OCI-LY3 (cell line): ENCODE results near the gene HSD17B12.

Source experiments
- H2AFZ ChIP-seq: fragments of 200-600, 300-600 bp; shearing (Covaris generic); 2 replicates; pipeline ENCODE4 v1.6.0; 2014; ENCODE audit warnings: antibody characterized with exemption, low read depth, low read length
- H3K27ac ChIP-seq: fragments of 200-600, 300-600 bp; sonication (generic); 2 replicates; pipeline ENCODE4 v1.5.1; 2014; ENCODE audit warnings: mild to moderate bottlenecking, low read length, moderate library complexity, mixed read lengths
- H3K27me3 ChIP-seq: fragments of 200-600, 300-600 bp; sonication (generic); 2 replicates; pipeline ENCODE4 v1.6.1; 2014; ENCODE audit warnings: low read depth, low read length, mixed read lengths
- H3K36me3 ChIP-seq: fragments of 200-600, 300-600 bp; sonication (generic); replicated peaks from 2 replicates; pipeline ENCODE3; 2014; ENCODE audit warnings: low read depth, low read length, mixed read lengths
- H3K4me1 ChIP-seq: fragments of 300-600, 200-600 bp; sonication (generic); 2 replicates; pipeline ENCODE4 v1.6.1; 2014; ENCODE audit warnings: low read length, mixed read lengths
- H3K4me2 ChIP-seq: fragments of 200-600, 300-600 bp; sonication (generic); 2 replicates; pipeline ENCODE4 v1.6.1; 2014; ENCODE audit warnings: low read length, mixed read lengths
- H3K4me3 ChIP-seq: fragments of 300-600, 200-600 bp; sonication (generic); 2 replicates; pipeline ENCODE4 v1.5.1; 2014; ENCODE audit warnings: antibody characterized with exemption, mild to moderate bottlenecking, low read length, moderate library complexity
- H3K79me2 ChIP-seq: fragments of 300-600, 200-600 bp; shearing (Covaris generic); 2 replicates; pipeline ENCODE4 v1.6.1; 2014; ENCODE audit warnings: mild to moderate bottlenecking, low read length, mixed read lengths
- H3K9ac ChIP-seq: fragments of 300-600, 200-600 bp; shearing (Covaris generic); 2 replicates; pipeline ENCODE4 v1.6.0; 2014; ENCODE audit warnings: mild to moderate bottlenecking, low read length, moderate library complexity
- H3K9me3 ChIP-seq: fragments of 200-600, 300-600 bp; shearing (Covaris generic); 2 replicates; pipeline ENCODE4 v1.6.1; 2014; ENCODE audit warnings: low read length, mixed read lengths; ENCODE audit not compliant: insufficient read depth
- H4K20me1 ChIP-seq: fragments of 200-600, 300-600 bp; sonication (generic); 2 replicates; pipeline ENCODE4 v1.6.1; 2016; ENCODE audit warnings: low read length, mixed read lengths; ENCODE audit not compliant: insufficient read depth
- CTCF ChIP-seq: fragments of 200-600, 300-600 bp; sonication (generic); IDR thresholded peaks from 2 replicates; pipeline ENCODE4 v1.5.1; 2014; ENCODE audit warnings: antibody characterized with exemption, low read length, low read depth
- EZH2phosphoT487 ChIP-seq: fragments of 200-600 bp; shearing (Covaris generic); IDR thresholded peaks from 2 replicates; pipeline ENCODE4 v1.6.1; 2018; ENCODE audit warnings: antibody characterized with exemption, mixed run types, low read depth

The HSD17B12 gene

GRCh38 chr11:43797337-43797736, 116.8 kb downstream of the HSD17B12 start:
- H3K36me3 ChIP-seq, result peaks cover 44% of the 10 kb centered on the region
- peaks cover 9% of the 10 kb centered on the region; the same call in 1 of the 2 replicates for H3K79me2 ChIP-seq
- peak overlapping the region; percentile 37; the same call in 1 of the 2 replicates for H3K9ac ChIP-seq
- no peak for TF ChIP-seq CTCF
- no peak for TF ChIP-seq EZH2phosphoT487
- H3K4me3 ChIP-seq, result peak overlapping the region; percentile 53
- H3K27me3 ChIP-seq, result no peaks in the 10 kb centered on the region
- H3K27ac ChIP-seq, result peak overlapping the region; percentile 86
- peaks cover 49% of the 10 kb centered on the region for H3K4me1 ChIP-seq
- peaks cover 17% of the 10 kb centered on the region for H4K20me1 ChIP-seq
- peak overlapping the region; percentile 61 for H3K4me2 ChIP-seq
- no peaks in the 10 kb centered on the region for H3K9me3 ChIP-seq
- no peak overlapping the region for H2AFZ ChIP-seq

DNA sequence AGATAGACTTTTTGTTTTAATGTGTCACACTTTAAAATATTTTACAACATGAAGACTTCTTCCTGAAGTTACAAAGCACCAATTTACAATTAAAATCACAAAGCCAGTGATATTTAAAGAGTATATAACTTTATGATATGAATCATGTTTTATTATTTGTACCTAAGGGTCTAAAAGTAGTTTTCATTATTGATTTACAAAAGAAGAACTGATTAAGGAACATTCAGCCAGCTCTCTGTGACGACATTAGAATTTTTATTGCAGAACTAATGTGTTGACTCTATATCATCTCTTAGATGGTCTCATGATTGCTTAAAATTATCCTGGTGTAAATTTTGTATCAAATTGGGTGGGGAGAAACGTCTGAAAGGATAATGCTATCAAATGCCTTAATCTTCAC, 117.3 kb downstream of the HSD17B12 start:
- Histone ChIP-seq H3K27ac (peak overlapping the region; percentile 86), H3K27me3 (no peaks in the 10 kb centered on the region), H3K9ac (peak overlapping the region; percentile 24), H3K79me2 (peaks cover 9% of the 10 kb centered on the region; the same call in 1 of the 2 replicates), H2AFZ (no peak overlapping the region), H3K9me3 (no peaks in the 10 kb centered on the region), H3K4me3 (peak overlapping the region; percentile 21), H3K4me2 (peak overlapping the region; percentile 61), H3K4me1 (peaks cover 47% of the 10 kb centered on the region), H4K20me1 (peaks cover 17% of the 10 kb centered on the region), H3K36me3 (peaks cover 43% of the 10 kb centered on the region)
- no peak for TF ChIP-seq CTCF
- TF ChIP-seq EZH2phosphoT487, result no peak

- Histone ChIP-seq H3K4me3 (no peak overlapping the region), H3K9ac (no peak overlapping the region), H3K79me2 (peaks cover 6% of the 10 kb centered on the region; the same call in 1 of the 2 replicates), H3K4me2 (no peak overlapping the region), H2AFZ (no peak overlapping the region), H3K4me1 (peaks cover 17% of the 10 kb centered on the region), H3K27ac (no peak overlapping the region), H3K9me3 (no peaks in the 10 kb centered on the region), H3K27me3 (no peaks in the 10 kb centered on the region), H3K36me3 (peaks cover 68% of the 10 kb centered on the region), H4K20me1 (peaks cover 5% of the 10 kb centered on the region; the same call in 1 of the 2 replicates)
- TF ChIP-seq CTCF, result peak; percentile 37; the same call in 1 of the 2 replicates
- TF ChIP-seq EZH2phosphoT487, result no peak
Observed at GRCh38 chr11:43802509-43802908, 122.0 kb downstream of the HSD17B12 start.

DNA sequence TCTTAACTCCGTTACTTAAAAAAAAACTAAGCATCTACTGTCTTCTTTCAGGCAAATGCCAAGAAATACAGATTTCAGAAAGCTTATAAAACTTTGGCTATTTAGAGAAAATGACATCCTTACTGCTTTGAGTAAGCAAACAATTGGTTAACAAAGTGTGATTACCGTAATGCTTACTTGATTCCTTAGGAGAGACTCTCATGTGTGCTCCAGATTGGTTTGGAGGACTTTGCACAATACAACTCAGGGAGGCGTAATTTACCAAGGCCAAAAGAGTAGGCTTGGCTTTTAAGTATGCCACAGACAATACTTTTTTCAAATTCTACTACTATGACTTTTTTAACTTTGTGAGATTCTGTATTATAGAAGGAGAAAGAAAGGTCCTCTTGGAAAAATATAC, 123.2 kb downstream of the HSD17B12 start:
- H3K4me1 ChIP-seq, result peaks cover 5% of the 10 kb centered on the region
- H3K9ac ChIP-seq, result no peak overlapping the region
- H3K9me3 ChIP-seq, result no peaks in the 10 kb centered on the region
- peaks cover 67% of the 10 kb centered on the region for H3K36me3 ChIP-seq
- H3K79me2 ChIP-seq, result peaks cover under 1% of the 10 kb centered on the region; the same call in 1 of the 2 replicates
- H4K20me1 ChIP-seq, result peaks cover 11% of the 10 kb centered on the region; the same call in 1 of the 2 replicates
- no peak overlapping the region for H3K27ac ChIP-seq
- H3K4me3 ChIP-seq, result no peak overlapping the region
- no peak for TF ChIP-seq EZH2phosphoT487
- TF ChIP-seq CTCF, result no peak
- H3K4me2 ChIP-seq, result no peak overlapping the region
- no peak overlapping the region for H2AFZ ChIP-seq
- no peaks in the 10 kb centered on the region for H3K27me3 ChIP-seq
